Erythroblast (primary cell): Measurements from ENCODE around the gene ORMDL3.
"Not testable (repeated sequence)": the region's sequence is repeated elsewhere in the genome, so short reads cannot be mapped to it uniquely, and the experiment has no call there.

Source experiments
- DNase-seq, 2 experiments: peaks; one replicate each; lab custom pipeline; 2025; lab: John Stamatoyannopoulos, UW
- GATA1 ChIP-seq: IDR thresholded peaks from 2 replicates; pipeline ENCODE4 v1.6.1; 2011; ENCODE audit warnings: low read depth, mild to moderate bottlenecking, control low read depth, low read length, moderate library complexity
- POLR2A ChIP-seq: IDR thresholded peaks from 2 replicates; pipeline ENCODE4 v1.6.1; 2011; ENCODE audit warnings: mild to moderate bottlenecking, low read length

Gene ORMDL3

DNA sequence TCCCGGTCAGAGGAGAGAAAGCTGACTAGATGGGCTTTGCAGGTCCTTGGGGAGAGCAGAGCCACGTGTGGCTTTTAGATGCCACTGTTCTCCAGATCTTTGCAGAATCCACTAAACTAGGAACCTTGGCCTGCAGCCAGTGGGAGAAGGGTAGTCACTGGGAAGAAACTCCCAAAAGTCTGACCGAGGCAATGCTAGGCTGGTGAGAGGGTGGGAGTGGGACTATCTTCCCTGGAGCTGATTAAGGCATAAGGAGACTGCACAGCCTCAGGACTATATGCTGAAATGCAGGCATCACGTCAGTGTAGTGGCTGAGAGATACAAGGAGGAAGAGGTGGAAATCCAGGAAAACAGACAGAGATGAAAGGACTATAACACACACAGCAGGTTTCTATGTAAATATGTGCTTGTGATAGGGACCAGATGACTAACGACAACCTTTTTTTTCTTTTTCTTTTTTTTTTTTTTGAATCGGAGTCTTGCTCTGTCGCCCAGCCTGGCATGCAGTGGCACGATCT, 33.2 kb upstream of the ORMDL3 start:
- no peak for DNase-seq

GRCh38 chr17:39955726-39956225, 28.4 kb upstream of the ORMDL3 start:
- DNase-seq, result peak; percentile 18 to 67
- TF ChIP-seq GATA1 (no peak), POLR2A (no peak)

More for the DNA sequence above, 33.2 kb upstream of the ORMDL3 start:
- TF ChIP-seq GATA1 (no peak), POLR2A (no peak)

DNA sequence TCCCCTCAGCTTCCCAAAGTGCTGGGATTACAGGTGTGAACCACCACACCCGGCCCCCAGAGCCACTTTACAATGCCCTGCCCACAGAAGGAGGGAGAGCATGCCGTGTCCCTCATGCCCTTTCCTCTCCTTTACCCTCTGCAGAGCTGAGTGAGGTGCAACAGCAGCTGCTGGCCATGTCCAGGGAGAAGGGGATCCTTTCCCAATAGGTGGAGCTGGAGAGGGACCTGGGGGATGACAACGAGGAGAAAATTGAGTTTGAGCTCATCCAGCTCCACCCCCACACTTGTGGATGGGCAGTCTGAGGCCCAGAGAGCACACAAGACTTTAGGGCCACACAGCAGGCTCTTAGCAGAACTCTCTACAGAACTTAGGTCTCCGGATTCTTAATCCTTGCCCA, 27.5 kb upstream of the ORMDL3 start:
- TF ChIP-seq POLR2A (no peak), GATA1 (no peak)
- no peak for DNase-seq

DNA sequence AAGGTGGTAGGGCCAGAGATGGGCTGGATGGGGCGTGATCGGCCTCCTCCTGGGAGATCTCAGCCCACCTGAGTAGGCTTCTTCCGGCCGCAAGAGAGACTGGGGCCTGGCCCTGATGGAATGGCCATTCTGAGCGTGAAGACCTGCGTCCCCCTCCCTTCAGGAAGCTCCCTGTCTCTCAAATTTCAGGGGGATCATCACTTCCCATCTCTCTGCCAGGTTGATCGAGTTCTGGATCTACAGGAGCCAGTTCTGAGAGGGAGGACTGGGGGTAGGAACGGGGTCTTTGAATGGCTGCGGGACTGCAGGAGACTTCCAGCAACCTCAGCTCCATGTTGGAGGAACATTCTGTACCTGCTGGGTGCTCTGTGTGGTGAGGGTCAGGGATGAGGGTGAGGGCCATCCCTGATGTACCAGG, 26.1 kb upstream of the ORMDL3 start:
- TF ChIP-seq GATA1 (no peak), POLR2A (no peak)
- no peak for DNase-seq

DNA sequence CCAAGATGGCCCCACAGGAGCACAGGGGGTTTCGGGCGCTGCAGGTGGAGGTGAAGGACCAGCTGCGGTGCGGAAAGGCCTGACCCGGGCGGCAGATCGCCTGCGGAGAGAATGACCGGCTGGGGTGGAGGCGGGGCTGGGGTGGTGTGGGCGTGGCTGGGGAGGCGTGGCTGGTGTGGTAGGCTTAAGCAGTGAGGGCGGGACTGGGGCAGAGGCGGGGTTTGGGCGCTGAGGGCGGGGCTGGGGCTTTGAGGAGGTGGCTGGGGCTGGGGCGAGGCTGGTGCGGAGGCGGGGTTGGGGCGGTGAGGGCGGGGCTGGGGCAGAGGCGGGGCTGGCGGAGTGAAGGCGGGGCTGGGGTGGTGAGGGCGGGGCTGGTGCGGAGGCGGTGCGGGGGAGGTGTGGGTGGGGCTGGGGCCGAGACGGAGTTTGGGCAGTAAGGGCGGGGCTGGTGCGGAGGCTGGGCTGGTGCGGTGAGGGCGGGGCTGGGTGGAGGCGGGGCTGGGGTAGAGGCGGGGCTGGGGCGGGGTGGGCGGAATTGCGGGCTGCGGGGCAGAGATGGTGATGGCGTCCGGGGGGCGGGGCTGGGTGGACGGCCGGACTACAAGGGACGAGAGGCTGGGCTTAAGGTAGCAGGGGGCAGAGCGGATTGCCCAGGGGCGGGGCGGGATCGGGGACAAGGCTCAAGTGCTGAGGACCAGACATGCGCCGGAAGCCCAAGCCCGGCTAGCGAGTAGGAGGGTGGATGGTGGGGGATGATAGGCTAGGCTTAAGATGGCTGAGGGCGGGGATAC, 25.5 kb upstream of the ORMDL3 start:
- no peak for TF ChIP-seq GATA1

DNA sequence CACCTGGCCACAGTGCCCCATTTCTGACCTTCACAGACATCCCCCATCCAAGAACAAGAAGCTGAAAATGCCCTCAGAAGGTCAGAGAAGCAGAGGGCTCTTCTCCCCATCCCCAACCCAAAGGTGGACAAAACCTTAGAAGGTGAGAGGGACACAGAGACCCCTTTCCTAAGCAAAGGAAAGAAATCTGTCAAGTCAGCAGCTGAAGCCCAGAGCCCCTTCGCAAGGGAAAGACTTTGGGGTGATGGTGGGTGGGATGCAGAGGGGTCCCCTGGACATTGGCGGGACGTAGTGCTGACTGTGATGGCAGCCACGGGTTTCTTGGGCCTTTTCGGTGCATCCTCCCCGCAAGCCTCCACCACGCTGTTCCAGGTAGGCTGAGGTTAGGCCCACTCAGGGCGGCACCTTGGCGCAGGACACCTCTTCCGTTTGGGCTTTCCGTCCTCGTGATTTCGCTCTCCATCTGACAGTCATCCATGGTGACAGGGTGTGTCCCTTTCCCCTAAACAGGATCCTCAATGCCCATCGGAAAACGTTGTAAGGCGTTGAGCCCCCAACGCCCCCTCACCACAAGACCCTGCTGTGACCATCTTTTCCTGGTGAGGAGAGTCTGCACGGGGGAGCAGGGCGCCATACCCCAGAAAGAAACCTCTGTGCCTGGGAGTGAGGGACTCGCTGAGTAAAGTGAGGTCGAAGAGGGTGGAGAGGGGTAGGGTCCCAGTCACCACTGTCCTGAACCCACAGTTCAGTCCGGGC, 24.7 kb upstream of the ORMDL3 start:
- DNase-seq, result peak in 1 of 2 experiments; percentile 30
- TF ChIP-seq GATA1 (no peak), POLR2A (no peak)

More for the DNA sequence above, 25.5 kb upstream of the ORMDL3 start:
- DNase-seq, result peak; percentile 97 to 98

GRCh38 chr17:39950871-39951348, 23.5 kb upstream of the ORMDL3 start:
- DNase-seq, result no peak
- TF ChIP-seq POLR2A (no peak), GATA1 (no peak)

DNA sequence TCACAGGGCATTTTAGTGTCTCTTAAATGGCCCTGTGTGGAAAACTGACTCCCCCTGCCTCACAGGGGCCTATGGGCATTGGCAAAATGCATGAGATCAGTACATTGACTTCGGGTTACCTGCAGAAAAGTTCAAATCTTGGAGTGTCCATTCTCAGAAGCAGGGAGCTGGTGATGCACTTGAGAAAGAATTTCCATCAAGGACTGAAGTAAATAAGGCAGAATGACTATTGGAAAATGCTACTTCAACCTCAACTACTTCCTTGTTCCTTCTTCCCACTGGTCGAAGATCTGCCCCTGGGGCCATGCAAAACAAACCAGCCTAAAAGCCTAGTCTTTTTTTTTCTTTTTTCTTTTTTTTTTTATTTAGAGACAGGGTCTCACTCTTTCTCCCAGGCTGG, 21.6 kb upstream of the ORMDL3 start:
- no peak for TF ChIP-seq GATA1
- no peak for TF ChIP-seq POLR2A
- no peak for DNase-seq

DNA sequence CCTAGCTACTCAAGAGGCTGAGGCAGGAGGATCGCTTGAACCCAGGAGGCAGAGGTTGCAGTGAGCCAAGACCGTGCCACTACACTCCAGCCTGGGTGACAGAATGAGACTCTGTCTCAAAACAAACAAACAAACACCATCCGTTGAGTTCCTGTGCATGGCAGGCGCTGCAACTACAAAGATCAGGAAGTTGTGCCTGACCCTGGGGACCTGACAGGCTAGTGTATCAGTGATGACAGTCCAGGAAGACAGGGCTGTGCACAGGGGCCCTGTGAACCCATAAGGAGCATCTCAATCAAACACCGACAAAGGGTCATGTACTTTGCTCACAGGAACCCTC, 21.1 kb upstream of the ORMDL3 start:
- DNase-seq, result not testable (repeated sequence)

- DNase-seq, result no peak
- TF ChIP-seq GATA1 (no peak), POLR2A (no peak)
These were observed 19.3 kb upstream of the ORMDL3 start for GRCh38 chr17:39946551-39947330.

DNA sequence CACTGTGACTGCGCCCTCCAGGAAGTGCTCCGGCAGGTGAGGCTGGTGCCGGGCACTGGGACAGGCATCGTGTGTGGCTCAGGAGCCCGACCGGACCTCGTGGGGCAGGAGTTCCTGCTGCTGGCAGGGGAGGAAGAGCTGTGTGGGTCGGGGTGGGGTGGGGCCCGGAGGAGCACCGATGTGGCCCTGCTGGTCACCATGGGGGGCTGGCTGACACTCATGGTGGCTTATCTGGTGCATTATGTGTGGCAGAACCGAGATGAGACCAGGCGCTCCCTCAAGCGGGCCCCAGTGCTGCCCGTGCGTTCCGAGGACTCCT, 17.0 kb upstream of the ORMDL3 start:
- TF ChIP-seq GATA1, result no peak
- no peak for TF ChIP-seq POLR2A
- no peak for DNase-seq

DNA sequence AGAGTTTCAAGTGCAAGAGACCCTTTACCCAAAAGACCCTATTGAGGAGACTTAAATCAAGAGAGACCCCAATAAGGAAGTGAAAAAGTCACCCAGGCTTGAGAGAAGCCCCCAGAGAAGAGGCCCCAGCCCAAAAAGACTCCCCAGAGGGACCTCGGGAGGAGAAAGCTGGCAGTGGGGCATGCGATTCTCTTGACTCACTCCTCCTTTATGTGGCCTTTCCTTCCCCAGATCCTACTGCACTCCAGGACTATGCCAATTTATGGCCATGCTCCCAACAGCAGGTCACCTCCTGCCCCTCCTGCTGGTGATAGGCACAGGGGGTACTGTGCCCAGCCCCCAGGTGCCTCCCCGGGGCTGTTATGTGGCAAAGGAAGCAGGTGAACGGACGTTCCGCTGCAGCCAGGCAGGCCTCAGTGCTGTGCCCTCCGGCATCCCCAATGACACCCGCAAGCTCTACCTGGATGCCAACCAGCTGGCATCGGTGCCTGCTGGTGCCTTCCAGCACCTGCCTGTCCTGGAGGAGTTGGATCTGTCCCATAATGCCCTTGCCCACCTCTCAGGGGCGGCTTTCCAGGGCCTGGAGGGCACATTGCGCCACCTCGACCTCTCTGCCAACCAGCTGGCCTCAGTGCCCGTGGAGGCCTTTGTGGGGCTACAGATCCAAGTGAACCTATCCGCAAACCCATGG, 16.4 kb upstream of the ORMDL3 start:
- TF ChIP-seq GATA1, result no peak
- TF ChIP-seq POLR2A, result no peak
- DNase-seq, result no peak

DNA sequence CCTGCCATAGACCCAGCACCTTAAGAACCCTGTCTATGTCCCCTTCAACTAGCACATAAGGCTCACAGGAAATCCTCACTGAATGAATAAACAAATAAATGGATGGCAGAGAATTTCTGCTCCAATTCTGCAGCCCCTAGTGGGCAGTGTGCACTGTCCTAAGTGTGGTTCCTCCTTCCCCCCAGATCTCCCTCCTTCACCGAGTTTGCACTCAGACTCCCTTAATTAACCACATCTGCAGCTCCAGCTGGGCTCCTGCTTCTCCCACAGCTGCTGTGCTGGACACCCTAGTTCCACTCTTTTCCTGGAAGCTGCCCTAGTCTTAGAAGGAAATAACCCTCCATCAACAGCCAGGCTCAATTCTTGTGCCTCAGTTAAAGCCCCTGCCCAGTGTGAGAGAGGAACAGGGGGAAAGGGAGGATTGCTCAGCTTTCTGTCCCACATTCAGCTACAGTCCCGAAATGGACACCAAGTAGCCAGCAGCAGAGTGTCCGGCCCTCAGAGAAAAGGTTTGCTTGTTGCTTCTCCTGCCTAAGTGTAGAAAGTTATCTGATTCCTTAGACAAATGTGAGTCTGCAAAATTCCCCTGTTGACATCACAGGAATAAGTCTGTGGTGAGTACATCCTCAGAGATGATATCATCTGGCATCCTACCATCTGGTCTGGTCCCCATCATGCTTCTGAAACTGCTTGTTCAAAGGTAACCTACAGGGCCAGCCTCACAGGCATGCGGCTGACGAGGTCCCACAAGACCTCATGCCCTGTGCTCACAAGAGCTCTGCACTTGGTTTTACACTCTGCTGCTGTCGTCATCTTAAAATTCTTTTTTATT, 12.4 kb upstream of the ORMDL3 start:
- peak; percentile 24 to 37 for DNase-seq

More for the DNA sequence above, 12.4 kb upstream of the ORMDL3 start:
- TF ChIP-seq POLR2A (no peak), GATA1 (no peak)
